Hematopoietic multipotent progenitor cell treated with erythropoietin and hydrocortisone succinate and interleukin-3 and kit ligand, for 17 days (in vitro differentiated cells): ENCODE measurements around the gene BCKDK.
A peak's percentile ranks its signal among the peaks of the same experiment; 100 is the strongest.
"Not testable (repeated sequence)": the region's sequence is repeated elsewhere in the genome, so short reads cannot be mapped to it uniquely, and the experiment has no call there.

Experiments
- DNase-seq: peaks from one replicate; pipeline ENCODE4 v3.0.0-alpha.2; 2015; ENCODE audit warnings: low spot score

BCKDK gene

GRCh38 chr16:31127182-31127581 lies 19.0 kb downstream of the BCKDK start:
- no peak for DNase-seq

- peak; percentile 39 for DNase-seq
These were observed 20.8 kb downstream of the BCKDK start for GRCh38 chr16:31128711-31129567.

GRCh38 chr16:31129568-31130335 lies 21.6 kb downstream of the BCKDK start:
- DNase-seq = no peak

GRCh38 chr16:31130336-31130891 lies 22.2 kb downstream of the BCKDK start:
- DNase-seq = no peak

- no peak for DNase-seq
These were observed 22.7 kb downstream of the BCKDK start for GRCh38 chr16:31130899-31131298.

DNA sequence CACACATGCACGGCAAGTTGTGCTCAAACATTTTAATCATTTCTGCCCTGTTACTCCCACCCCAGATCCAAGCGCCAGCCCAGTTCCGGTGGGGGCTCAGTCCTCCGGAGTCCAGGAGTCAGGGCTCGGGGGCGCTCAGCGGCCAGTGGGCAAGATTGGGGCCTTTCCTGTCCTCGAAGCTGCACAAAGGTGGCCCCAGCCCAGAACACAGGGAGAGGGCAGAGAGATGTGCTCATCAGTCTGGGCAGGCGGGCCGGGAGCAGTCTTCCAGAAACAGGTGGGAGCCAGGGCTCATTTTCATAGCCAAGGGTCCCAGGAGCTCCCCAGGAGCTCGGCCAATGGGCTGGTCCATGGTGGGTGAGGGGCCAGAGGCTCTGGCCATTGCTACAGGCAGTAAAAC lies 23.2 kb downstream of the BCKDK start:
- no peak for DNase-seq

DNA sequence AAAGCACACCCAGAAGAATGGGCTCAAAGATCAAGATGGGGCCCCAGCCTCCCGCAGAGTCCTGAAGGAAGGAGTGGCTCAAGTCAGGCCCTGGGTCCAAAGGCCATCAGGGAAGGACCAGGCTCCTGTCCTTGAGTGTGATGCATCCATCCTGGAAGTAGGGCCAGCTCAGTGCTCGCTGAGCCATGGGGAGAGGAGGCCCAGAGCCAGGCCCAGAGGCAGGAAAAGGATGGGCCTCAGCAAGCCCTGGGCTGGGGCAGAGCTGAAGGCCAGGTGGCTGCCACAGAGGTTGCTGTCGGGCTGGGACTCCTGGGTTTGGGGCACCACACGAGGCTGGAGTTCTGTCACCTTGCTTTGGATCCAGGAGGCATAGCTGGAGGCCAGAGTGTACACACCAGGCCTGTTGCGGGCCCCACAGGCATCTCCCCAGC lies 23.7 kb downstream of the BCKDK start:
- no peak for DNase-seq

DNA sequence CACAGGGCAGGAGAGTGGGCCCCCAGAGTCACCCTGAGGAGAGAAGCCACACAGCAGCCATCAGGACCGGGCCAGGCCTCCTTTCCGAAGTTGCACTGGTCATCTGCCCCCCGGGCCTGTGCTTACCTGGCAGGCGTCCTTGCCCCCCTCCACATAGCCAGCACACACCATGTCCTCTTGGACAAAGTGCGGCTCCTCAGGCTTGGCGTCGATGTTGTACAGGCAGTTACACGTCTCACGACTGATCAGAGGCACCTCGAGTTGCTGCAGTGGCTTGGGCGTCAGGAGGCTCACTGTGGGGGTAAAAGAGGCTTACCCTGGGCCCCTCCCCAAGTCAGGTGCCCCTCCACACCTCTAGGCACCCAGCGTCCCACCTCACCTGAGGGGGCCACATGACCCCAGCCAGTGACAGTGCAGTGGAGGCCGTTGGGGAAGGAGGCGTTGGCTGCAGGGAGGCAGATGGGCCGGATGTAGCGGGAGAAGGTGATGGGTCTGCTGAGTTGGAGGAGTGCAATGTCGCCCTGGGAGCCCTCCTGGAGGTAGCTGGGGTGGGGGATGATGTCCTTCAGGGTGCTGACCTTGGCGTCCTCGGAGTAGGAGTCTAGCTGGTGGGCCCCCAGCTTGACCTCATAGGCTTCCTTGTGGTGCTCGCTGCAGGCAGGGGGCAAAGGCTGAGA lies 24.3 kb downstream of the BCKDK start:
- no peak for DNase-seq

GRCh38 chr16:31133046-31133501 lies 24.9 kb downstream of the BCKDK start:
- no peak for DNase-seq

DNA sequence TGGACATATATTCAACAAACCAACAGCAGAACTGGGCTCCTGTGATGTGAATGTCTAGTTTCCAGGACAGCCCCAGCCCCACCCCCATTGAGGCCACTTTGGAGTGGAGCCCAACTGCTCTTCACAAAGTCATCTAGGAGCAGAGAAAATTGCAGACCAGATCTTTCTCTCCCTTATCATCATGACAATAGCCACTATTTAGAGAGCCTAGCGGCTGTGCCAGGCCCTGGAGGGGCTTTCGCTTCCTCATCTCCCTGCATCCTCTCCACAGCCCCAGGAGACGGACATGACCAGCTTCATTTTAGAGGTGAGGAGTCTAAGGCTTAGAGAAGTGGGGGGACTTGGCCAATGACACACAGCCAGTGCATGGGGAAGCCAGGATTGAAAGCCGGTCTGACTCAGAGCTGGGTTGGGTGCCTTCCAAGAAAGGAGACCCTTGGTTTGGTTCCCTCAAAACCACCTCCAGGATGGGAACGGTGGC lies 25.9 kb downstream of the BCKDK start:
- DNase-seq = no peak

- no peak for DNase-seq
These were observed 26.7 kb downstream of the BCKDK start for GRCh38 chr16:31134625-31135534.

DNA sequence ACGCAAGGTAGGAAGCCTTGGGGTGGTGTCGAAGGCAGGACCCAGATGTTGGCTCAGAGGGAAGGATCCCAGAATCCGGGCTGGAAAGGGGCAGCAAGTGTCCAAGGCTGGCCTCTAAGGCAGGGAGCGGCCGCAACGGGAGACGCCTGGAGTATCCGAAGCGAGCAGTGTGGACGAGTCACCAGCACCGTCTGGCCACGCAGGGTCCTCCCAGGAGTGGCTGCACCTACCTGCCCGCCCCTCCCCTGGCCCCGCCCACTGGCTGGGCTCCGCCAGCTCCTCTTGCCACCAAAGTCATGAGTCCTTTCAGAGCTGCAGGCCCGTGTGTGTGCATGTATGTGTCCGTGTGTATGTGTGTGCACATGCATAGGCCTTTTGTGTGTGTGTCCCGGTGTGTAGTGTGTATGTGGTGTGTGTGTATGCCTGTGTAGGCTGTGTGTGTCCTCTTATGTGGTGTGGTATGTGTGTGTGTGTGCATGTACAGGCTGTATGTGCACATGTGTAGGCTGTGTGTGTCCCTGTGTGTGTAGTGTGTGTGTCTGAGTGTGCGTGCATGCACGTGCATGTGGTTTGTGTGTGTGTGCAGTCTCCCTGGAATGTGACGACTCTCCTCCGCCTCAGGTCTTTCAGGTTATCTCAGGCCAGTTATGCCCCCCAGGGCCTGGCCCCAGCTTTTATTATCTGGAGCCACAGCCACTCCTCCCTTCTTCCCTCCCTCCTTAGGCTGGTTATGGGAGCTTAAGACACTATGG lies 27.5 kb downstream of the BCKDK start, which contains the start of gene PRSS8:
Gene PRSS8, minus strand, starts transcription at position 193 of the 752 bp plus-strand sequence. CDS start 229 bp downstream, outside the sequence.
- DNase-seq = no peak

DNA sequence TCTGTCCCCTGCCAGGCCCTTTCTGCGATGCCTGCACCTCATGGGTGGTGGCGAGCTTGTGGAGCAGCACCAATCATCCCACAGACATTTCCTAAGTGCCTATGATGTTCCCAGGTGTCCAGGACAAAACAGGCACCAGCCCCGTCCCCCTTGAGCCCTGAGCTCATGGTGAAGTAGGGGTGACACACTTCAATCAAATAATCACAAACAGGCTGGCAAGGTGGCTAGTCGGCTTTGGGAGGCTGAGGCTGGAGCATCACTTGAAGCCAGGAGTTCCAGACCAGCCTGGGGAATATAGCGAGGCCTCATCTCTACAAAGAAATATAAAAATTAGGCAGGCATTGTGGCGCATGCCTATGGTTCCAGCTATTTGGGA lies 28.1 kb downstream of the BCKDK start:
- no peak for DNase-seq

- DNase-seq = not testable (repeated sequence)
These were observed 28.8 kb downstream of the BCKDK start for GRCh38 chr16:31136822-31137499.

- DNase-seq = no peak
These were observed 30.7 kb downstream of the BCKDK start for GRCh38 chr16:31138621-31139578.

DNA sequence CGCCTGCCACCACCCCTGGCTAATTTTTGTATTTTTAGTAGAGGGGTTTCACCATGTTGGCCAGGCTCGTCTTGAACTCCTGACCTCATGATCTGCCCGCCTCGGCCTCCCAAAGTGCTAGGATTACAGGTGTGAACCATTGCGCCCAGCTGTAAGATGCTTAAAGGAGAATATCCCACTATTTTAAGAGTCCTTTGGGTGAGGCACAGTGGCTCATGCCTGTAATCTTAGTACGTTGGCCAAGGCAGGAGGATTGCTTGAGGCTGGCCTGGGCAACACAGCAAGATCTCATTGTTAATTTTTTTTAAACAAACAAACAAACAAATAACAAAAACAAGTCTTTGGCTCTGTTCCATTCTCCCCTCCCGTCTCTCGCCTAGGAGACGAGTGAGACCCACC lies 32.9 kb downstream of the BCKDK start:
- DNase-seq = not testable (repeated sequence)

GRCh38 chr16:31141489-31142108 lies 33.4 kb downstream of the BCKDK start:
- DNase-seq = no peak
